ENCODE data around the gene SENP5.

Gene SENP5

GRCh38 chr3:196967412-196968232 is 99.9 kb downstream of the SENP5 start:
- DNase-seq (ENCODE audit: low read depth in 1 of 2, low spot score in 1 of 2): no peak

GRCh38 chr3:196968233-196969133 is 100.8 kb downstream of the SENP5 start, which contains the start of gene PIGZ:
Gene PIGZ, minus strand, starts transcription at chr3:196968833. Its CDS starts 16,802 bp downstream, at chr3:196952031.
- DNase-seq (ENCODE audit: low read depth in 1 of 2, low spot score in 1 of 2): peak in 1 of 2 donors; percentile 35

GRCh38 chr3:196969134-196969659 is 101.5 kb downstream of the SENP5 start:
- DNase-seq (ENCODE audit: low read depth in 1 of 2, low spot score in 1 of 2): no peak

GRCh38 chr3:196969660-196970546 is 102.2 kb downstream of the SENP5 start:
- DNase-seq (ENCODE audit: low read depth in 1 of 2, low spot score in 1 of 2): peak; percentile 42 to 64

- no peak for DNase-seq (ENCODE audit: low read depth in 1 of 2, low spot score in 1 of 2)
Observed at GRCh38 chr3:196970547-196971093, 102.9 kb downstream of the SENP5 start.

- no peak for DNase-seq (ENCODE audit: low read depth in 1 of 2, low spot score in 1 of 2)
Observed at GRCh38 chr3:196971094-196971698, 103.5 kb downstream of the SENP5 start.

GRCh38 chr3:196974661-196975060 is 106.9 kb downstream of the SENP5 start:
- no peak for DNase-seq (ENCODE audit: low read depth in 1 of 2, low spot score in 1 of 2)

- DNase-seq (ENCODE audit: low read depth in 1 of 2, low spot score in 1 of 2): no peak
Observed at GRCh38 chr3:196975349-196975748, 107.6 kb downstream of the SENP5 start.

- no peak for DNase-seq (ENCODE audit: low read depth in 1 of 2, low spot score in 1 of 2)
Observed at GRCh38 chr3:196976941-196977340, 109.2 kb downstream of the SENP5 start.

GRCh38 chr3:196979545-196979944 is 111.8 kb downstream of the SENP5 start:
- no peak for DNase-seq (ENCODE audit: low read depth in 1 of 2, low spot score in 1 of 2)

GRCh38 chr3:196981657-196982056 is 113.9 kb downstream of the SENP5 start:
- no peak for DNase-seq (ENCODE audit: low read depth in 1 of 2, low spot score in 1 of 2)

GRCh38 chr3:196983186-196983585 is 115.5 kb downstream of the SENP5 start:
- no peak for DNase-seq (ENCODE audit: low read depth in 1 of 2, low spot score in 1 of 2)
